Measurements from ENCODE around the gene RAB6B.

RAB6B gene

GRCh38 chr3:133896002-133896761 lies 500 bp upstream of the RAB6B start:
- DNase-seq (ENCODE audit: low read depth in 1 of 2, low spot score in 1 of 2): no peak

GRCh38 chr3:133894353-133895207 lies 1.1 kb downstream of the RAB6B start:
- no peak for DNase-seq (ENCODE audit: low read depth in 1 of 2, low spot score in 1 of 2)

- no peak for DNase-seq (ENCODE audit: low read depth in 1 of 2, low spot score in 1 of 2)
Observed at GRCh38 chr3:133893683-133894352, 1.9 kb downstream of the RAB6B start.

GRCh38 chr3:133892541-133893231 lies 3.0 kb downstream of the RAB6B start:
- DNase-seq (ENCODE audit: low read depth in 1 of 2, low spot score in 1 of 2): no peak

GRCh38 chr3:133891662-133892378 lies 3.9 kb downstream of the RAB6B start:
- no peak for DNase-seq (ENCODE audit: low read depth in 1 of 2, low spot score in 1 of 2)

GRCh38 chr3:133890972-133891644 lies 4.6 kb downstream of the RAB6B start:
- no peak for DNase-seq (ENCODE audit: low read depth in 1 of 2, low spot score in 1 of 2)

GRCh38 chr3:133890037-133890436 lies 5.6 kb downstream of the RAB6B start:
- DNase-seq (ENCODE audit: low read depth in 1 of 2, low spot score in 1 of 2): no peak

- no peak for DNase-seq (ENCODE audit: low read depth in 1 of 2, low spot score in 1 of 2)
Observed at GRCh38 chr3:133888726-133889340, 6.8 kb downstream of the RAB6B start.

- DNase-seq (ENCODE audit: low read depth in 1 of 2, low spot score in 1 of 2): no peak
Observed at GRCh38 chr3:133887803-133888703, 7.6 kb downstream of the RAB6B start.

- no peak for DNase-seq (ENCODE audit: low read depth in 1 of 2, low spot score in 1 of 2)
Observed at GRCh38 chr3:133887074-133887802, 8.4 kb downstream of the RAB6B start.

GRCh38 chr3:133886031-133886722 lies 9.5 kb downstream of the RAB6B start:
- DNase-seq (ENCODE audit: low read depth in 1 of 2, low spot score in 1 of 2): no peak

- DNase-seq (ENCODE audit: low read depth in 1 of 2, low spot score in 1 of 2): no peak
Observed at GRCh38 chr3:133884887-133885711, 10.6 kb downstream of the RAB6B start.

- no peak for DNase-seq (ENCODE audit: low read depth in 1 of 2, low spot score in 1 of 2)
Observed at GRCh38 chr3:133884054-133884886, 11.4 kb downstream of the RAB6B start.

- no peak for DNase-seq (ENCODE audit: low read depth in 1 of 2, low spot score in 1 of 2)
Observed at GRCh38 chr3:133883641-133884040, 12.0 kb downstream of the RAB6B start.

GRCh38 chr3:133882986-133883586 lies 12.6 kb downstream of the RAB6B start:
- DNase-seq (ENCODE audit: low read depth in 1 of 2, low spot score in 1 of 2): no peak

Measured in stimulated activated CD4-positive, alpha-beta T cell treated with anti-CD3 and anti-CD28 coated beads, Interleukin-15, amount 100 ng/mL, for 1 hour (primary cell).